CD4-positive, alpha-beta T cell treated with Interleukin-17A for 1 hour (primary cell): Measurements from ENCODE around the gene ZNF438.
"Not testable (repeated sequence)": the region's sequence is repeated elsewhere in the genome, so short reads cannot be mapped to it uniquely, and the experiment has no call there.

Source experiments
- DNase-seq: peaks from one replicate; pipeline ENCODE4 v3.0.0-alpha.2; 2020

Gene ZNF438

DNA sequence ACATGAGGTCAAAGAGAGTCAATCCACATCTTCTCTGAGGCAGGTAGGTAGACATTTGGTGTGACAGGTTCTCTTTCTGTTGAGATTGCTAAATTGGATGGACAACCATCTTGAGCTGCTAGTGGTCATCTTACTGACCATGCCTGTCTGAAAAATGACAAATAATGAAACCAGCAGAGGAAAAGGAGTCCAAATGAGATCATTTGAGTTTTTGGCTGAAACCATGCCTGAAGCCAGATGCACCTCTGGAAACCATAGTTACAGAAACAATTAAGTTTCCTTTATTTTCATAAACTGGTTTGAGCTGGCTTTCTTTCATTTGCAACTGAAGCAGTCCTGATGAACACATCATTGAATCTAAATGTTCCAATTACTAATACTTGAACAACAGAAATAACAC is 100.6 kb downstream of the ZNF438 start:
- DNase-seq = no peak

DNA sequence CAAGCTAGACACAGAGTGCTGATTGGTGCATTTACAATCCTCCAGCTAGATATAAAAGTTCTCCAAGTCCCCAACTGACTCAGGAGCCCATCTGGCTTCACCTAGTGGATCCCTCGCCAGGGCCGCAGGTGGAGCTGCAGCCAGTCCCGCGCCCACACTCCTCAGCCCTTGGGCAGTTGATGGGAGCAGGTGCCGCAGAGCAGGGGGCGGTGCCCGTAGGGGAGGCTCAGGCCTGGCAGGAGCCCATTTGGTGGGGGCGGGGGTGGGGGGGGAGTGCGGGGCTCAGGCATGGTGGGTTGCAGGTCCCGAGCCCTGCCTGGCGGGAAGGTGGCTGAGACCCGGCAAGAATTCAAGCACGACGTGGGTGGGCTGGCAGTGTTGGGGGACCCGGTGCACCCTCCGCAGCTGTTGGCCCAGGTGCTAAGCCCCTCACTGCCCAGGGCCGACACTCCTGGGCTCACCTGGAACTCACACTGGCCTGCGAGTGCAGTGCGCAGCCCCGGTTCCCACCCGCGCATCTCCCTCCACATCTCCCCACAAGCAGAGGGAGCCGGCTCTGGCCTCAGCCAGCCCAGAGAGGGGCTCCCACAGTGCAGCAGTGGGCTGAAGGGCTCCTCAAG is 101.7 kb downstream of the ZNF438 start:
- no peak for DNase-seq

DNA sequence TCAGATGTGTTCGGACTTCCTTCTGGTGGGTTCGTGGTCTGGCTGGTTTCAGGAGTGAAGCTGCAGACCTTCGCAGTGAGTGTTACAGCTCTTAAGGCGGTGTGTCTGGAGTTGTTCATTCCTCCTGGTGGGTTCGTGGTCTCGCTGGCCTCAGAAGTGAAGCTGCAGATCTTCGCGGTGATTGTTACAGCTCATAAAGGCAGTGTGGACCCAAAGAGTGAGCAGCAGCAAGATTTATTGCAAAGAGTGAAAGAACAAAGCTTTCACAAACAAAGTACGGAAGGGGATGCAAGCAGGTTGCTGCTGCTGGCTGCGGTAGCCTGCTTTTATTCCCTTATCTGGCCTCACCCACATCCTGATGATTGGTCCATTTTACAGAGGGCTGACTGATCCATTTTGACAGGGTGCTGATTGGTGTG is 102.3 kb downstream of the ZNF438 start:
- DNase-seq = not testable (repeated sequence)

DNA sequence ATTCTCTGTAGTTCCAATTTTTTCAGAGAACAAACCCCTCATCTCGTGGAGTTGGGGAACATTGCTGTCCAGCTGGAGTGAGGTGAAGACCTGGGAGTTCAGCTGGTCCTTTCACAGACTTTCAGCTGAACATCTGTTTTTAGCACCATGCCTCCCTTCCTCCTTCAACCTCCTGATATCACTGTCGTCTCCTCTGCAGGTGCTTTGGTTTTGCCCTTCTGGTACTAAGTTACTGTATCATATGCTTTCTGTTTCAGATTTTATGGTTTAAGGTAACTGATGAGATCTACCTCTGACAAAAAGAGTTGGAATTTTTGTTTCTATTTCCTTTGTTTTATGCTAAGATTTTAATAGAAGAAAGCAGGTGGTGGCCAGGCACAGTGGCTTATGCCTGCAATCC is 102.9 kb downstream of the ZNF438 start:
- no peak for DNase-seq

DNA sequence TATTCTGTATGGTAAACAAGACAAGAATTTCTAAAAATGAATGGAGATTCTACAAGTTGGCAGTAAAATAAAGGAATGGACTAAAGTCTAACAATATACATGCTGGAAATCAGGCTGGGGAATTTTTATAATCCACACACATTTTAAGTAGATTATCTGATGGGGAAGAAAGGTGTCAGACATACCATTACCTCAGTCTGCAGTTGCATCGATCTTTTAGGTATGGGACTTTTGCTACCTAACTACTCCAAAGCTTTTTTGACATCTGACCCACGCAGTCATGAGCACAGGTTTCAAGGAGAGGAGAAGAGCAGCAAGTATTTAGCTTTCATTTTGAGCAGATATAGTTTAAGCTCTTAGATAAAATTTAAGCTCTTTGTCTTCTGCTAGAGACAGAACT is 113.0 kb downstream of the ZNF438 start:
- DNase-seq = no peak

DNA sequence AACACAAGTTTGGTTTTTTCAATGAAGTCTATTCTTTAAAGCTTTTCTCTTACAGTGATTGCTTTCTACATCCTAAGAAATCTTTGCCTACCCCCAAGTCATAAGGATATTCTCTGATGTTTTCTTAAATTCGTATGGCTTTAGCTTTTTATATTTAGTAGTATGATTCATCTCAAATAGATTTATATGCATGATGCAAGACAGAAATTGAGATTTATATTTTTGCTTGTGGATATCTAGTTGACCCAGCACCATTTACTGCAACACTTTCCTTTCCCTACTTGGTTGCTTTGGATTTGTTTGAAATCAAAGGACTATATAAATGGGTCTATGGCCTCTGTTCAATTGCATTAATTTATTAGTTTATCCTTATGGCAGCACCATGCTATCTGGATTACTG is 113.9 kb downstream of the ZNF438 start:
- DNase-seq = no peak

DNA sequence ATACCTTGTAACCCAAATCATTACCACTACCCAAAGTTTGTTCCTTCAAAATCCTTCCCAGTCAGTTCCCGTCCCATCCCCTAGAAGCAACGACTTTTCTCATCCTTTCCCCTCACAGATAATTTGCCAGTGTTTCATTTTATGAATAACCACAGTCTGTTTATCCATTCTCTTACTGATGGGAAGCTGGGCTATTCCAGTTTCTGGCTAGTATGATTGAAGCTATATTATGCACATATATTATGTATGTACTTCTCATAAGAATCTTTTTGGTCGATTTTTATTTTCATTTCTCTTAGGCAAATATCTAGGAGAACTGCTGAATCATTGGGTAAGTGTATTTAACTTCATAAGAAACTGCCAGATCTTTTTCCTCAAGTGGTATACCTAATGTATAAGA is 114.6 kb downstream of the ZNF438 start:
- DNase-seq = no peak

DNA sequence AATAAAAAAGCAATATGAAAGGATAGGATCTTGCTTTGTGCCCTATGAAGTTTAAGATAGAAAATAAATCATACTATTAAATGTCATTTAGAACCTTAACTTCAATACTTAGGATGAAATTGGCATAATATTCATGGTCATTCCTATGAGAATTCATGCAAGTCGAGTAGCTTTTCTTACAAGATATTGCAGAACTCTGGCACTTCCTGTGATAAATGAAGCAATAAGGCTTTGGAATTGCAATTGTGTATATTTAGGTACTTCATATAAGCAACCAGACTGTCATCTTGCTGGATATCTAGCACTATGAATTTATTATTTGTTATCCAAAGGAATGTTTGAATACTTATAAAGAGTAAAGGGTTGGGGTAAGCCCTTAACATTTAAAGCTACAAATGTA is 116.5 kb downstream of the ZNF438 start:
- DNase-seq = no peak

DNA sequence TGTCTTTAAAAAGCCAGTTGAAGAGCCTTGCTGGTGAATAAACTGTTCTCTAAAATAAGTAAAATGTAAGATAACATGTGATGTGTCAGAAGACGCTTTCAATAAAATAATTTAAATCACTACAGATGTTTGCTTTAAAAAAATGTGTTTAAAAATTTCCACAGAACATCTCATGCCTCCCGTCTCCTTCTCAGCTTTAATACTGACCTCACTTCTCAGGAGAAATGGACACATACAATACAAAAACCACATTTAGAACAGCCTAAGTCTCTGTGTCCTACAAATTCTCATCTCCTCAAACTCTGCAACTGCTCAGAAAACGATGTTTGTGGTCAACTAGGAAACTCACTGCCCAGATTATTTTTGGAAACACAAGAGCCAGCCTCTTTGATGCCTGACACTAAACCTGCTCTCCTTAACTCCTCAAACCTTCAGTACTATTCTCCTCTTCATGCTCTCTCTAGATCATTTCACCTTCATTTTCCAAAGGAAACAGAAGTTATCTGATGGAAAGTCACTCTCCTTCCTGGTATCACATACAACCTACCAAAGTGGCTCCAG is 120.3 kb downstream of the ZNF438 start:
- DNase-seq = no peak

DNA sequence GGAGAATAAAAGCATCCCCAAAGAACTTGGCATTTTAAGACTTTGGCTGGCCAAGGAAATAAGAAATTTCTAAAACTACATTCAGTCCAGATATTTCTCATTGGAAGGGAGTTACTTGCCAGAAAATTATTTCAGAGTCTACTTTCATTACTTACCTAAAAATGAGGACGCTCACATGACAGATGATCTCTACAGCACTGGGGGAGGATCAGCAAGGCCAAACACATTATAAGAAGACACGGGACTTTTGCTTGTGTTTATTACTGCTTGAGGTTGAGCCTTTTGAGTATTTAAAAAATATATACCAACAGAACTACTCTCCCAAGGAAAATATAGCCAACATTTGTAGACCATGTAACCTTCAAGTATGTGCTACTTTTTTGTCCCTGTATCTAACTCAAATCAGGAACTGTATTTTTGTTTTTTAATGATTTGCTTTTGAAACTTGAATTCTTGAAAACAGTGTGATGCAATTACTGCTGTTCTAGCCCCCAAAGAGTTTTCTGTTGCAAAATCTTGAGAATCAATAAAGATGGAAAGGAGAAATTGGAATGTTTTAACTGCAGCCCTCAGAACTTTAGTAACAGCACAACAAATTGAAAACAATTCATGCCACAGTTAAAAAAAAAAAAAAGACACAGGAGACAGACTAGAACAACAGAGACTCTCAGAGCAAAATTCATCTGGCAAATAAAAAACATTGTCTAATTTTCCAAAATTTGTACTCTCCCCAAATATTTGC is 128.1 kb downstream of the ZNF438 start:
- no peak for DNase-seq

DNA sequence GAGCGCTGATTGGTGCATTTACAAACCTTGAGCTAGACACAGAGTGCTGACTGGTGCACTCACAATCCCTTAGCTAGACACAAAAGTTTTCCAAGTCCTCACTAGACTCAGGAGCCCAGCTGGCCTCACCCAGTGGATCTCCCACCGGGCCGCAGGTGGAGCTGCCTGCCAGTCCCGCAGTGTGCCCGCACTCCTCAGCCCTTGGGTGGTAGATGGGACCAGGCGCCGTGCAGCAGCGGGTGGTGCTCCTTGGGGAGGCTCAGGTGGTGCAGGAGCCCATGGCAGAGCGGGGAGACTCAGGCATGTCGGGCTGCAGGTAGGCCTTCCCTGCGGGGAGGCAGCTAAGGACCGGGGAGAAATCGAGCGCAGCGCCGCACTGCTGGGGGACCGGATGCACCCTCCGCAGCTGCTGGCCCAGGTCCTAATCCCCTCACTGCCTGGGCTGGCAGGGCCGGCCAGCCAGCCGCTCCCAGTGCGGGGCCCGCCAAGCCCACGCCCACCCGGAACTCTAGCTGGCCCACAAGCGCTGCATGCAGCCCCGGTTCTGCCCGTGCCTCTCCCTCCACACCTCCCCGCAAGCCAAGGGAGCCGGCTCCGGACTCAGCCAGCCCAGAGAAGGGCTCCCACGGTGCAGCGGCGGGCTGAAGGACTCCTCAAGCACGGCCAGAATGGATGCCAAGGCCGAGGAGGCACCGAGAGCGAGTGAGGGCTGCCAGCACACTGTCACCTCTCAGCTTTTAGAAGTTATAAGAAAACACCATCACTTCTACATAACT is 128.9 kb downstream of the ZNF438 start:
- no peak for DNase-seq

DNA sequence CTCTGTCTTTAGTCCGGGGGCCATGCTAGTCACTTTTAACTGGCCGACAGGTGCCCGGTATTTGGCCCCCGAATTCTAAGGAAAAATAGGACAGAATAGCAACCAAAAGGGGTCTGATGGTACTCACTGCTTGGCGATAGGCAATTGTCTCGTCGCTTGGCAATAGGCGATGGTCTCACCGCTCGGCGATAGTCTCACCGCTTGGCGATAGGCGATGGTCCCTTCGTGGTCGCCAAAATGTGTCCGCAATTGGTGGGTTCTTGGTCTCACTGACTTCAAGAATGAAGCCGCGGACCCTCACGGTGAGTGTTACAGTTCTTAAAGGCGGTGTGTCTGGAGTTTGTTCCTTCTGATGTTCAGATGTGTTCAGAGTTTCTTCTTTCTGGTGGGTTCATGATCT is 130.2 kb downstream of the ZNF438 start:
- not testable (repeated sequence) for DNase-seq

DNA sequence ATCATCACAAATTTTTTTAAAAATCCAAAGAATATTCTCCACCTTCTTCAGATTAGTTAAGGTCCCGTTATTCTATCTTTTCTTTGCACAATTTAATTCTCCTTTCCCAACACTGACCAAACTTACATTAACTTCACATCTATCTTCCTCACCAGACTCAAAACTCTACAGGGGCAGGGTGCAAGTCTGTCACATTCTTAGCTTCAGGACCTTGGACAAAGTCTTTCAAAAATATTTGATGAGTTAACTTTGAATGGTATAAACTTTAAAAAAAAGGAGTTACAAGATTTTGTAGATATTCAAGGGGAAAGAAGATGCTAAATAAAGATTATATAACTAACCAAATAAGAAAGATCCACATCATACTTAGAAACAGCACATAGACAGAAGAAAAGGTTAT is 132.7 kb downstream of the ZNF438 start:
- no peak for DNase-seq

DNA sequence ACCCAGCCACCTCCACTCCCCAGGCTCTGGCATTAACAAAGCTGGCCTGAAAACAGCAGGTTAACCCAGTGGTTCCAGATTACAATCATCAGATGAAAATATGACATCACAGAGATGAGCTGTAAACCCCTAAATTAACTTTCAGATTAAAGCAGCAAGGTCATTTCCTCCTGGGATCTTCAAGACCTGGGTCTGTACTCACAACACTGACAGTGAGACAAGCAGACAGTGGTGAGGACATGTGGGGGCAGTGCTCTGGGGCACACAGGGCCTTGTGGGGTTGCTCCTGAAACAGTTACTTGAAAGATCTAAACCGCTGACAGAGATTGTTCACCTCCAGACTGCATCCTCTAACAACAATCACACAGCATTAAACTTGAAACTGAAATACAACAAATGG is 134.1 kb downstream of the ZNF438 start:
- DNase-seq = no peak

DNA sequence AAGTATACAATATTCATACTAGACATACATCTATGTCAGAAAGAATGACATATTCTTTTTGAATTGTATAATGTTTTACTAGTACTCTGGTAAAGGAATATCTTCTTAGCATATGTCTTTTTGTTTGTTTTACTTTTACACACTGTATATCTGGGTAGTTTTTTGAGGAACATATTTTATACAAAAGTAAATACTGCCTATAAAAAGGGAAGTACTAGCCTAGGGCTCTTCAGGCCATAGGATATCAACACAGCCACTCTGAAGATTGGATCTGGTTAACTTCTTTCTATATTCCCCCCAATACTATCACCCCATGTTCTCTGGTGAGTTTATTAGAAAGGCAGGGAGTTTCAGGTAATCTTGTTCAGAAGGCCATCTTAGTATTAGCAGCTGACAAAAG is 134.6 kb downstream of the ZNF438 start:
- no peak for DNase-seq

DNA sequence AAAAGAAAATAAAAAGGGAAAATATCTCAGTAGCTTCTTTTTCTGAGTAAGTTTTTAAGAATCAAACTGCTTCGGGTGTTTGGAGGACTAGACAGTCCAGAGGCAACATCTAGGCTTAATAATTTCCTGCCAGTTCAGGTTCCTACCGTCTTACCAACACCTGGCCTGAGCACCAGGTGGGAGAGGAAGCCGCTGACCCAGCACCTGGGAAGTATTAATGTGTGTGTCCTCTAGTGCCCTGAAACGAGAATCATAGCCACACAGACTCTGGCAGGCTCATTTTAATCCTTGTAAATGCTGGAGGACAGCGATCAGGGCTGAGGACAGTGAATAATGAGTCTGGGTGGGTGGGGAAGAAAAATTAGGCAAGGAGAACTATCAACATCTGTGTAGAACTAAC is 137.4 kb downstream of the ZNF438 start:
- no peak for DNase-seq

DNA sequence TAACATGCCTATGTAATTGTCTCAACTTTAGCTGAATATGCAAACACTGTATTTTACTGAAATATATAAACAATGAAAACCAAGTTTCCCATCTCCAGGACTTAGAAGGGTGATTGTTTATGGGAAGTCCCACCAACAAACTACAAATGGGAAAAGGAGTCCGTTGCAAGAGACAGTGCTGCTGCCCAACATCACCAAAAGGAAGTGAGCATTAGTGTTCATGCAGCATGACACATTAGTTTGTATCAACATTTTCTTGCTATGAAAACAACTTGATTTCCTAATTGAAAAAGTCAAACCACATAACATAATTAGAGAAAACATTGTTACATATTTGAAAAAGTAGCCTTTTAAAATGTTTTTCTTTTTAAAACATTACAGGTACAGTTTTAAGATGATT is 138.5 kb downstream of the ZNF438 start:
- DNase-seq = no peak

DNA sequence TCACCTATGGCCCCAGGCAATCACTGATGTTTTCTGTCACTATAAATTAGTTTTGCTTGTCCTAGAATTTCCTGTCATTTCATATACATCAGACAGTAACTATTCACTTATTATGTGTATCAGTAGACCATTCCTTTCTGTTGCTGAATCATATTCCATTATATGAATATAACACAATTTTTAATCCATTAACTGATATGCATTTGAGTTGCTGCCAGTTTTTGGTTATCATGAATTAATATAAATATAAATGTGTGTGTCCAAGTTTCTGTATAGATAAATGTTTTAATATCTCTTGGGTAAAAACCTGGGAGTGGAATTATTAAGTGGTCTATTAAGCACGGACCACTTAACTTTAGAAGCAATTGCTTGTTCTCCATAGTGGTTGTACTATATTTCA is 143.8 kb downstream of the ZNF438 start:
- no peak for DNase-seq

DNA sequence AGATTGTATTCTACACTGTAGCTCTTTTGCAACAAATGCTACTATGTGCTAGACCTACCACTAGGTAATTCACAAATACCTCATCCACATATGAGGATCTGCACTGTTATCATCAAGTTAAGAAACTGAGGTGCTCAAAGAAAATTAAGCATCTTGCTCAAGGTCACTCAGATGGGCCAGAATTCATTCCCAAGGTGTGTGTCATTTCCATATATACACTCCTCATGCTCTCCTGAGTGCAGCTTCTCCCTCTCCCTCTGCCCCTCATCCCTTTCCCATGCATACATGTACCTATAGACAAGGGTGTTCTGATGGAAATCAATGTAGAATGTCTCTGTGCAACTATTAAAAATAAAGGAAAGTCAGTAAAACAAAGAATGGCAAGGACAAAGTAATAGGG is 146.2 kb downstream of the ZNF438 start:
- DNase-seq = no peak

DNA sequence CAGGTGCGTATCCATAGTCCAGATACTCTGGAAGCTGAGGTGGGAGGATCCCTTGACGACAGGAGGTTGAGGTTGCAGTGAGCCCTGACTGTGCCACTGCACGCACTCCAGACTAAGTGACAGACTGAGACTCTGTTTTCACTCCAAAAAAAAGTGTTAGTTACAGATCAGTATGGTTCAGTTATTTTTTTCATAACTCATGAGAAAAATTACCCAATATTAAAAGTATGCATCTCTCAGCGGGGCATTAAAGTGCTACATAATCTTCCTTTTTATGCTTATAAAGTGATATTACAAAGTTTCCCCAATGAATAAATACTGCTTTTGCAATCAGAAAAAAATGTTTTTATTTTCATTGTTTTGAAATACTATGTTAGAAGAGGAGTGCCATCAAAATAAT is 147.9 kb downstream of the ZNF438 start:
- no peak for DNase-seq

DNA sequence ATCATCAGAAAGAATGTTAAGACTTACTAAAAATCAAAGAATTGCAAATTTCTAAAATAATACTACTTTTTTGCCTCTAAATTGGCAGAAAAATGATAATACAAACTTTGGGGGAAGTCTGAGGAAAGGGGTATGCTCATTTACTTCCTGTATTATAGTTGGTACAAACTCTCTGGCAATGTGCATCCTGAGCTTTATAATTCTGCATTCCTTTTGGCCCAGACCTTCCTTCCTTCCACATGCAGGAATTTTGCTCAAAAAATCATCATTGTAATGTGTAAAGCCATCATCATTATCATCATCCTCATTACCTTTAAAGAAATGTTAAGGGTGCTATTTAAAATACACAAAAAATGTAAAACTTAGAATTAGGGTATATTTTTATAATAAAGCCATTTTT is 148.5 kb downstream of the ZNF438 start:
- DNase-seq = no peak

DNA sequence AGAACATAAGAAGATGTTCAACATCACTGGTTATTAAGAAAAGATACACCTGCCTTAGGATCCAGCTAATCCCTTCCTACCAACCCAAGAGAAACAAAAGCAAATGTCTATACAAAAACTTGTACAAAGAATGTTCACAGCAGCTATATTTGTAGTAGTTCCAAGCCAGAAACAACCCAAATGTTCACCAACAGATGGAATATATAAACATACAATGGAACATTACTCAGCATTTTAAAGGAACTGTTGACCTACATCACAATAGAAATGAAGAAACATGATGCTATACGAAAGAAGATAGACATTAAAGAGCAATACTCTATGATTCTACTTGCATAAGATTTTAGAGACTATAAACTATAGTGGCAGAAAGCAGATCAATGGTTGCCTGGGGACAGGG is 149.4 kb downstream of the ZNF438 start:
- DNase-seq = no peak

DNA sequence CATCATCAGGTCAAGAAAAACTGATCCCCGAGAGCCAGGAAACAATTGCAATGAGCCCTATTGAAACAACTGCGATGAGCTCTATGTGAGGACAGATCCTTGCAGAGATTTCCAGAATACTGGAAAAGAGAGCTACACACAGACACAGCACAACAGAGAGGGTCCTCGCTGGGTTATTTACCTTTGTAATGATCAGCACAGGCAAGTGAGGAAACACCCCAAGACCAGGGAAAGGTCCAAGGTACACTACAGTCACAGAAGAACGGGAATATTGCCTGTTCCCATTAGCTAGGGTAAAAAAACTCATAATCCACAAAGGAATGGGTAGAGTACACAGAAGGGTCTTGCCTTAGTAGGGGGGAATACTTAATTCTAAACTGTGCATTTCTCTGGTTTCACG is 152.7 kb downstream of the ZNF438 start:
- no peak for DNase-seq

DNA sequence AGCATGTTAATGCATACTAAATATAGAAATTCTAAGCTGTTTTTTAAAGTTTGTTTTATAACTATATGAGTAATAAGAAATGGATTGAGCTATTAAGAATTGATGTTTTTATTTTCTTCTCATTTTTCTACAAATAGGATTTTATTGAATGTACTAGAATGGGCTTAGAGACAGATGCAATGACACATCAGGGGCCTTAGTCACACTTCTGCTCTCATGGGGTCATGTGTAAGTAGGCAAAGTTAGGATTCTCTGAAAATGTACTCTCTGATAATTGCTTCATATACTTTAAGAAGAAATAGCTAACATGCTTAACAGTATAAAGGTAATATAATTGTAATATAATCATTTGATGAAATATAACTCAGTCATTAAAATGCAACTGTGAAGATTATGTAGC is 154.6 kb downstream of the ZNF438 start:
- no peak for DNase-seq
